Stimulated activated CD4-positive, alpha-beta T cell treated with anti-CD3 and anti-CD28 coated beads, Interleukin-4, amount 100 ng/mL, for 1 hour (primary cell): ENCODE data around the gene RAB1A.
A peak's percentile ranks its signal among the peaks of the same experiment; 100 is the strongest.
"Not testable (repeated sequence)": the region's sequence is repeated elsewhere in the genome, so short reads cannot be mapped to it uniquely, and the experiment has no call there.

Experiments
- DNase-seq: peaks from one replicate; pipeline ENCODE4 v3.0.0-alpha.2; 2020

Gene RAB1A

GRCh38 chr2:65134158-65134557 lies 4.3 kb upstream of the RAB1A start:
- DNase-seq, result no peak

- DNase-seq, result no peak
Observed at GRCh38 chr2:65133626-65134025, 3.7 kb upstream of the RAB1A start.

DNA sequence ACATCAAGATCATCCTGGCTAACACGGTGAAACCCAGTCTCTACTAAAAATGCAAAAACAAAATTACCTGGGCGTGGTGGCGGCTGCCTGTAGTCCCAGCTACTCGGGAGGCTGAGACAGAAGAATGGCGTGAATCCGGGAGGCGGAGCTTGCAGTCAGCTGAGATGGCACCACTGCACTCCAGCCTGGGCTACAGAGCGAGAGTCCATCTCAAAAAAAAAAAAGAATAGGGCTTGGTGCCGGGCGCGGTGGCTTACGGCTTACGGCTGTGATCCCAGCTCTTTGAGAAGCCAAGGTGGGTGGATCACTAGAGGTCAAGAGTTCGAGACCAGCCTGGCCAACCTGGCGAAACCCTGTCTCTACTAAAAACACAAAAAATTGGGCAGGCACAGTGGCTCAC lies 3.0 kb upstream of the RAB1A start:
- DNase-seq, result not testable (repeated sequence)

DNA sequence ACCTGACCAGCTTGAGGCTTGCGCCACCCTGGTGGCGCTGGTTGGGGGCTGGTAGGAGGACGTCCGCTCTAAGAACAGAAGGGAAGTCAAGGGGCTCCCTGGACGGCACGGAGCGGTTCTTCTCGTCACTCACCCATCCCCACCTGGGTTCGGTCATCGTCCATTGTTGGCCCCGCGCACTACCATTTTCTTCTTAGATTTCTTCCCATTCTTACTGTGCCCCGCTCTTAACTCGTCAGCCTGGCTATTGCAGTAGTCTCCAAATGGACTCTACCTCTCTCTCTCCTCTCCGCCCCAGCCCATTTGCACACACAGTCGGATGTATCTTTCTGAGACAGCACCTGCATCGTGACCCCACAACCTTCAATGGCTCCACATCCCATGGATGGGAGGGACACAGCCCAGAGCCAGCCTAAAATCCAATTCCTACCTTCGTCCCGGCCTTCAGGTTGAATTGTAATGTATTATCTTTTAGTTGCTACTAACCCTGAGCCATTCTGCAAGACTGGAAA lies 814 bp upstream of the RAB1A start:
- no peak for DNase-seq

GRCh38 chr2:65129286-65129825 lies 550 bp downstream of the RAB1A start:
- DNase-seq, result peak; percentile 39

- no peak for DNase-seq
Observed at GRCh38 chr2:65128297-65129190, 1.4 kb downstream of the RAB1A start.

DNA sequence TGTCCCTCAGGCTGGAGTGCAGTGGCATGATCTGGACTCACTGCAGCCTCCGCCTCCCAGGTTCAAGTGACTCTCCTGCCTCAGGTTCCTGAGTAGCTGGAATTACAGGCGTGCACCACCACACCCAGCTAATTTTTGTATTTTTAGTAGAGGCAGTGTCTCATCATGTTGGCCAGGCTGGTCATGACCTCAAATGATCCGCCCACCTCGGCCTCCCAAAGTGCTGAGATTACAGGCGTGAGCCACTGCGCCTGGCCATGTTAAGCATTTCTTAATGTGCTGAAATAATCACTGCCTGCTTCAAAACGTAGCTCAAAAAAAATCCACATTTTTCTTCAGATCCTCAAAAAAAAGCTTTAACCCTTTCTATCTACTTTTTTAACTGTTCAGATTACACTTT lies 4.4 kb downstream of the RAB1A start:
- DNase-seq, result not testable (repeated sequence)

- no peak for DNase-seq
Observed at GRCh38 chr2:65122313-65122712, 7.6 kb downstream of the RAB1A start.

- DNase-seq, result no peak
Observed at GRCh38 chr2:65120990-65121693, 8.8 kb downstream of the RAB1A start.

DNA sequence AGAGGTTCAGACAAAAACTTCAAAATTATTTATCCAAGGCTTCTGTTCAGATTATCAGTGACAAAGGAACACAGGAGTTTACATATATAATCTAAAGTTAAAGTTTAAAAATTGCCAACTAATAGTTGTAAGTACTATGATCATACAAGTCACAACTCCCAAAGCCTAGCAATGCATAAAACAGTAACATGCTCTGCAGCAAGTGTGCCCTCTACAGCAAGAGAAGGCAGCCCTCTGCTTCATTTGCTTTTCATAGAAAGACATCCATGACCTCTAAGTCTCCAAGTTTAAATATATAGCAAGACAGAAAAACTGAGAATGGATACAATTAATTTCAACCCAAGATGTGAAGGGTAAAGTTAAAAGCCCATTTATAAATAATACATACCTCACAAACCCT lies 13.3 kb downstream of the RAB1A start:
- no peak for DNase-seq

DNA sequence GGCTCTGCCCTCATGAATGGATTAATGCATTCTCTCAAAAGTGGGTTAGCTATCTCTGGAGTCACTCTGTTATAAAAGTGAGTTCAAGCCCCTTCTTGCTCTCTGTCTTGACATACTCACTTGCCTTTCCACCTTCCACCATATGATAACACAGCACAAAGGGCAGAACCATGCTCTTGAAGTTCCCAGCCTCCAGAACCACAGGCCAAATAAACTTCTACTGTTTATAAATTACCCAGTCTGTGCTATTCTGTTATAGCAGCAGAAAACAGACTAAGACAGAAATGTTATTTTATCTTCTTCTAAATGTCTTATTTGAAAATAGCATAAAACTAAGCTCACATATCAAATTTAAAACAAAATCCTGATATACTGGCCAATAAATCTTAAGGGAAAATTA lies 15.0 kb downstream of the RAB1A start:
- DNase-seq, result no peak

- no peak for DNase-seq
Observed at GRCh38 chr2:65113816-65114215, 16.1 kb downstream of the RAB1A start.

DNA sequence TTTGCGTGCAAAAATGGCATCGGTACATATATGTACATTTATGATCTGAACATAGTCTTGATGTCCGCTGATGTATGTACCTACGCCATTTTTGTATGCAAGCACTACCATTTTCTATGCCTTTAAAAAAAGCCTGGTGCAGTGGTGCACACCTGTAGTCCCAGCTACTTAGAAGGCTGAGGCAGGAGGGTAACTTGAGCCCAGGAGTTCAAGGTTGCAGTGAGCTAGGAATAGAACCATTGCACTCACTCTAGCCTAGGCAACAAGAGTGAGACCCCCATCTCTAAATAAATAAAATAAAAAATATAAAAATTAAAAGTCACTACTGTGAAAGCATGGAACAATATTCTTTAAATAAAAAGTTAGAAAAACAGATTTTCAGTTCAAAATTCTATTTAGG lies 16.7 kb downstream of the RAB1A start:
- no peak for DNase-seq

DNA sequence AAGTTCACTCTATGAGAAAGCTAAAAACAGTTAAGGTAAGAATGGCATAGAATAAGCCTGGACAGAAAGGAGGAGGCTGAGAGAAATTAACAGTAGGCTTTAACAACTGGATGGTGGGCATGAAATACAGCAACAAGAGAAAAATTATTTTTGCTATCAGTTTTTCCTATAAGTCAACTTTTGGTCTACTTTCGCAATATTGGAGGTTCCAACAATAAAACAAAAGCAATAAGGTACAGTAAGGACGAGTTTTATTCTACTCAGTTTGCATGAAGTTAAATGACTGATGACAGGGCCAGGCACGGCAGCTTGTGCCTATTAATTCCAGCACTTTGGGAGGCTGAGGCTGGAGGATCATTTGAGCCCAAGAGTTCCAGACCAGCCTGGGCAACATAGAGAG lies 17.3 kb downstream of the RAB1A start:
- no peak for DNase-seq

DNA sequence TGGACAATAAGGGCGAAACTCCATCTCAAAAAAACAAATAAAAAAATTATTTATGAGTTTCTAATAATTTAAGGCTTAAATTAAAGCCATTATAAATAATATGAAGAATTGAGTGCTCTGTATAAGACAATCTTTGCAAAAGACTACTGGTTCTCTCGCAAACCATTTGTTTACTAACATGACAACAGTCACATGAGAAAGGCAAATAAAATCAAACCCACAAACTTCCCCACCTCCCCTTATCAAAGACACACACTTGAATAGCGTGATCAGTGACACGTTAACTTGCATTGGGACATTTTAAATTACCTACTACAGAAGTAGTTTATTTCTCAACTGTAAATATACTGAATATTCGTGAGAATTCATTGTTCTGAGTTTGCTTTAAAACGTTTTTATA lies 21.1 kb downstream of the RAB1A start:
- no peak for DNase-seq

GRCh38 chr2:65107530-65107929 lies 22.4 kb downstream of the RAB1A start:
- DNase-seq, result no peak

- DNase-seq, result no peak
Observed at GRCh38 chr2:65103013-65103715, 26.7 kb downstream of the RAB1A start.

GRCh38 chr2:65101071-65101470 lies 28.8 kb downstream of the RAB1A start:
- DNase-seq, result no peak

DNA sequence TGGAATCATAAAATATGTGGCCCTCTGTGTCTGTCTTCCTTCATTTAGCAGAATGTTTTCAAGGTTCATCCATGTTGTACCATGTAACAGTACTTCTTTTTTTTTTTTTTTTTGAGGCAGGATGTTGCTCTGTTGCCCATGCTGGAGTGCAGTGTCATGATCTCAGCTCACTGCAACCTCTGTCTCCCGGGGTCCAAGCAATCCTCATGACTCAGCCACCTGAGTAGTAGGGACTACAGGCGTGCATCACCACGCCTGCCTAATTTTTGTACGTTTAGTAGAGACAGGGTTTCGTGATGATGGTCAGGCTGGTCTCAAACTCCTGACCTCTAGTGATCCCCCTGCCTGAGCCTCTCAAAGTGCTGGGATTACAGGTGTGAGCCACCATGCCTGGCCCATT lies 31.2 kb downstream of the RAB1A start:
- DNase-seq, result no peak

GRCh38 chr2:65097844-65098243 lies 32.1 kb downstream of the RAB1A start:
- DNase-seq, result no peak

GRCh38 chr2:65096948-65097347 lies 33.0 kb downstream of the RAB1A start:
- DNase-seq, result no peak

DNA sequence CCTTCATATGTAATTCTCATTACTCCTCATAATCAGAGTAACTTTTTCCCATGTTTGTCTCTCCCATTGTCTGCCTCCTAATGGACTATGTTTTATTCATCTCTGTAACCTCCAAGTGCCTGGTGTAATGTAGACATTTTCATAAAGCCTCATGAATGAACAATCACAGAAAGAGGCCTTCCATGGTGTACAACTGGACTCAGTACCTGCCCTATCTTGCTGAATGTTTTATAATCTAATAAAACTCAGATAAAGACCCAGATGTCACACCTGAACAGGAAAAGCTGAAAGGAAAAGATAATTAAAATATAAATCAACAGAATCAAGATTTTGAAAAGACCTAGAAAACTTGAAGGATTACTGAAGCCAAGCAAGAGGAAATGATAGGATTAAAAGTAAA lies 36.7 kb downstream of the RAB1A start:
- DNase-seq, result no peak

DNA sequence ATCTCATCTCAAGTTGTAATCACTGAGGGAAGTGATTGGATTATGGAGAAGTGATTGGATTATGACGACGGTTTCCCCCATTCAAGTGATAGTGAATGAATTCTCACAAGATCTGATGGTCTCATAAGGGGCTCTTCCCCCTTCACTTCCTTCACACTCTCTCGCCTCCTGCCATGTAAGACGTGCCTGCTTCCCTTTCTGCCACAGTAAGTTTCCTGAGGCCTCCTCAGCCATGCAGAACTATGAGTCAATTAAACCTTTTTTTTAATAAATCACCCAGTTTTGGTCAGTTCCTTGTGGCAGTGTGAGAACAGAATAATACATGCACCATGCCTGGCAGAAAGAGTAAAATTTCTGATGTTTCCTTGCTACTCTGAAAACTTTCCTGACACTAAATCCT lies 37.1 kb downstream of the RAB1A start:
- no peak for DNase-seq
